NCI-H2029 treated with DMSO at 0.1 percent for 48 hours (cell line): ENCODE measurements around the gene PRKACB.
"Not testable (repeated sequence)": the region's sequence is repeated elsewhere in the genome, so short reads cannot be mapped to it uniquely, and the experiment has no call there.

Source experiments
- DNase-seq: peaks from one replicate; lab custom pipeline; 2025; lab: John Stamatoyannopoulos, UW

PRKACB gene

GRCh38 chr1:84223751-84224432 lies 79.8 kb downstream of the PRKACB start:
- no peak for DNase-seq

- no peak for DNase-seq
These were observed 80.8 kb downstream of the PRKACB start for GRCh38 chr1:84224905-84225304.

GRCh38 chr1:84225646-84226045 lies 81.6 kb downstream of the PRKACB start:
- no peak for DNase-seq

DNA sequence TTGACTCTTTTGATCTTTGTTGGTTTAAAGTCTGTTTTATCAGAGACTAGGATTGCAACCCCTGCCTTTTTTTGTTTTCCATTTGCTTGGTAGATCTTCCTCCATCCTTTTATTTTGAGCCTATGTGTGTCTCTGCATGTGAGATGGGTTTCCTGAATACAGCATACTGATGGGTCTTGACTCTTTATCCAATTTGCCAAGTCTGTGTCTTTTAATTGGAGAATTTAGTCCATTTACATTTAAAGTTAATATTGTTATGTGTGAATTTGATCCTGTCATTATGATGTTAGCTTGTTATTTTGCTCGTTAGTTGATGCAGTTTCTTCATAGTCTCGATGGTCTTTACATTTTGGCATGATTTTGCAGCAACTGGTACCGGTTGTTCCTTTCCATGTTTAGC lies 88.6 kb downstream of the PRKACB start:
- DNase-seq = not testable (repeated sequence)

DNA sequence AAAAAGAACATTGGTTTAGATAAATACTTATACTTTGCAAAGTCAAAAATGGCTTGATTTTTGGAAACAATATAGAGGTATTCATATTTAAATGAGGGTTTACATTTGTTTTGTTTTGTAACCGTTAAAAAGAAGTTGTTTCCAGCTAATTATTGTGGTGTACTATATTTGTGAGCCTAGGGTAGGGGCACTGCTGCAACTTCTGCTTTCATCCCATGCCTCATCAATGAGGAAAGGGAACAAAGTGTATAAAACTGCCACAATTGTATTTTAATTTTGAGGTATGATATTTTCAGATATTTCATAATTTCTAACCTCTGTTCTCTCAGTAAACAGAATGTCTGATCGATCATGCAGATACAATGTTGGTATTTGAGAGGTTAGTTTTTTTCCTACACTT lies 92.2 kb downstream of the PRKACB start:
- no peak for DNase-seq

DNA sequence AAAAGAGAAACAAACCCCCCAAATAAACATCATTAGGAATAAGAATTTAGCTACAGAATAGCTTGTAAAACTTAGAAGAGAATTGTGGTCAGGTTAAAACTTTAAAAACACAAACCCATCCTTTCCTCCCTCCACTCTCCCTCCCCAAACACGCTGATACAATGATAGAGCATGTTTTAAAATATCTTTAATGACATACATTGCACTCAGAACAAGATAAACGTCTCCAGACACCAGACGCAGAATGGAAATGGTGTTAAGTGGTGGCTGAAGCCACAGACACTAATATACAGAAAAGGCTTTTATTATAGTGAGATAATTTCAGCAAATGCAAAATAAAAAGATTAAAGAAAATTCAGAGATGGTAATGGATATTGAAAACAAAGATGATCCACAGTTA lies 98.6 kb downstream of the PRKACB start:
- DNase-seq = no peak

GRCh38 chr1:84245563-84245962 lies 101.5 kb downstream of the PRKACB start:
- no peak for DNase-seq

- no peak for DNase-seq
These were observed 102.1 kb downstream of the PRKACB start for GRCh38 chr1:84246213-84246612.

- DNase-seq = no peak
These were observed 103.6 kb downstream of the PRKACB start for GRCh38 chr1:84247425-84248220.

DNA sequence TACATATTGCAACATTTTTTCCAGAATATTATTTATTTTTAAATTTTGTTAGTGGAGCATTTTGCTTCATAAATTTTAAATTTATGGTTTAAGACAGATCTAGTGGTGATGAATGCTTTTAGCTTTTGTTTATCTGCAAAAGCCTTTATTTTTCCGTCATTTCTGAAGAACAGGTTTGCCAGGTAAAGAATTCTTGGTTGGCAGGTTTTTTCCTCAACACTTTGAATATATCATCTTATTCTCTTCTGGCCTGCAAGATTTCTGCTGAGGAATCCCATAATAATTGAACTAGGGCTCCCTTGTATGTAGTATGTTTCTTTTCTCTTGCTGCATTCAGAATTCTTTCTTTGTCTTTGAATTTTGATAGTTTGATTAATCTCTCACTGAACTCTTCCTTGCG lies 106.6 kb downstream of the PRKACB start:
- no peak for DNase-seq

DNA sequence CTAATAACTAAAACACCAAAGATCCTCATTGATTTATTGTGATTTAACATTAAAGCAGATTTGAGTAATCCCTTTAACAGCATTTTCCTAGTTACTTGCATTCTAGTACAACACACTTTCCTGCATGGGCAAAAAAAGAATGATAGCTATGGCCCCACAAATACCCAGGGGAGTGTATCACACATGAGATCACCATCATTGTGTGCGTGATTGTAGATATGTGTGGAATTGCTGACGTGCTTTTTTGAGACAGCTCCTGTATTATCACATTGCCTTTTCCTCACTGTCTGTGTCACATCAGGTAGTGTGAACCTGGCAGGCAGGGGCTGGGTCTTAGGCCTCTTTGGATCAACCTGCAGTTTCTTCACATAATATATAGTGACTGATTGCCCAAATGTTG lies 109.0 kb downstream of the PRKACB start:
- no peak for DNase-seq

DNA sequence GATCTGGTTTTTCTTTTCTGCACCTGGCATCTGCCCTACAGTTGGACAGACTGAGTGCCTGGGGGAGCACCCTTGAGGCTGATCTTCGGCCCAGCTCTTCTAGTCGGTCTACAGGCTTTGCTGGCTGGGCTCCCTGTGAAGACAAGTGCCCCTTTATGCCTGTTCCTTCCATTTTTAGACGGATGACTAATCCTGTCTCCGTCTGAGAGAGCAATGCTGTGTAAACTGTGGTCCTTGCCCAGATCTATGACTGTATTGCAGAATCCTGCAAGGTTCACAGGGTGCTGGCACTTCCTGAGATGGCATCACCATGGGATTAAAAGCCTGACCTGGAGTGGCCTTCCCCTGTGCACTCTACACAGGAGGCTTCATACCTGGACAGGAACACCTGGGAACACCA lies 109.8 kb downstream of the PRKACB start:
- peak; percentile 88 for DNase-seq

GRCh38 chr1:84254703-84255238 lies 110.7 kb downstream of the PRKACB start:
- no peak for DNase-seq

DNA sequence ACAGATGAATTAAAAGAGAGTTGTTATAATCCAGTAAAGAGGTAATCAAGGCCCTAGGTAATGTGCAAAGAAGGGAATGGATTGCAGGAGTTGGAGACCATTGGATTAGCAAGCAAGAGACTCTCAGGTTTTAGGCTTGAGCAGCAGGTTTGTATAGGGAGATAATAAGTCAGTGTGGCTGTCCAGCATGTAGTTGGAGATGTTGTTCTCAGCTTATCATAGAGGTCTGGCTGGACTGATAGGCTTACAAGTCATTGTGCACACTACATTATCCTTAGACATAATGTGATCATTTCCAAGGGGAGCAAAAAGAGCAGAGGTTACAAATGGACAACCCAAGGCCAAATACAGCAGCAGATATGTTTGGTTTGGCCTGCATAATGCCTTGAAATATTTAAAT lies 111.5 kb downstream of the PRKACB start:
- no peak for DNase-seq

DNA sequence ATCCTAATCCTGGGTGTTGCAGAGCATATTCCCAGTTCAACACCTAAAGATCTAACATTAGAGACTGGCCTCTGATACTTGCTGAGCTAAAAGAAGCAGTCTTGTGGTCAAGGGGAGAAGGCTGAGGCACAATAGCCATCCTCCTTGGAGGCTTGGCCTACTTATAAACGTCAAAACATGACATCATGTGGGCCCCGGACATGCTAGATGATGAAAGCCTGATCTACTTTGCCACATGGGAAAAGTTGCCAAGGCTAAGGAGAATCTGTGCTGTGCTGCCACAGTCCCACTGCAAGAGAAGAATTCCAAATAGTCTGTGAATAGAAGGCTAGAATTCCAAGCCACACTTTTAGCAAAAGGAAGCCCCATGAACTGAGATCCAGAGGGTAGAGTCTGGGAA lies 113.5 kb downstream of the PRKACB start:
- DNase-seq = no peak

DNA sequence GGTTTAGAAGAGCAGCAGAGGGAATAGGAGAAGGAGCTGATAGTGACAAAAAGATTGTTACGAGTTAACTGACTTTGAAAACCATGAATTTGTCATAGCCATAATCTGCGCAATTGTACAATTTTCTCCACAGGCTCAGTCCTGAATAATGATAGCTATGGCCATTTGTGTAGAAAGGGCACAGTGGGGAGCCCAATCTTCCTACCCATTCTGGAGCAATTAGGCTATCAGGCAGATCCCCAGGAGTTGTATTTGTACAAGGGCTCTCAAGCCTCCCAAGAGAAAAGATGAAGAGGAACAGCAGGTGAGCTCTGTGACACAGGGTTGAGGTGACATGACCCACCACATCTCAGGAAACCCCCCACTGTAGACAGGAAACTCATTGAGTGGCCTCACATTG lies 115.3 kb downstream of the PRKACB start:
- DNase-seq = no peak

DNA sequence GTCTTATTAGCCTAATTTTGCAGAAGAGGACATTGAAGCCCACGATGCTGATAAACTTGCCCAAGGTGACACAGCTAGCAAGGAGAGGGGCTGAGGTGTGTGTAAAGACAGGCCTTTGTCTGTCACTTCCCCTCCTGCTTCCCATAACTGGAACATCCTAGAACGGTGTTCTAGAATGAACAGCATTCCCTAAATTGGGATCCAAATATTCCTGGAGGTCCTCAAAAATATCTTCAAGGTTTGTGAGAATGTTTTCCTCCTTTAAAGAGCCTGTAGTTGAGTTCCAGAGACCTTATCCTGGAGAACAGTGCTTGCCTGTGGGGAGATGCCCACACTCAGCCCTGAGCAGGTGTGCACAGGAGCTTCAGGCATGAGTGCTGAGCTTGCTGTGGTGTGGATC lies 115.9 kb downstream of the PRKACB start:
- peak; percentile 65 for DNase-seq

GRCh38 chr1:84260852-84261518 lies 116.9 kb downstream of the PRKACB start:
- DNase-seq = peak; percentile 94

DNA sequence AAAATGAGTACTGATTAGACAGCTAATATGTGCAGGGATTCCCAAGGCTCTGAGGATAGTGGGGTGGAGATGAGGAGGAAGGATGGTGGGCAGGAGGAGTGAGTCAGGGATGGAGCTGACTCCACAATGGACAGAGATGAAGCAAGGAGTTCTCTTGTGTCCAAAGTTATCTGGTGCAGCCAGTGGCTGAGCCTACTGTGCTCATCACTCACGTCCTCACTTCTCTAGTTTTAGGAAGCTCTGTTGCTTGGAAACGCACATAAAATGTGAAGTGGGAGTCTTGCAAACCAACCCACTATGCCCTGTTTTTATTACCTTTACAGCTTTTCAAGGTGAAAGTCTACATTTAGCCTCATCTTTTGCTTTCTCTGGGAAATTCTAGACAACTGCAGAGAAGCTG lies 120.9 kb downstream of the PRKACB start:
- no peak for DNase-seq

DNA sequence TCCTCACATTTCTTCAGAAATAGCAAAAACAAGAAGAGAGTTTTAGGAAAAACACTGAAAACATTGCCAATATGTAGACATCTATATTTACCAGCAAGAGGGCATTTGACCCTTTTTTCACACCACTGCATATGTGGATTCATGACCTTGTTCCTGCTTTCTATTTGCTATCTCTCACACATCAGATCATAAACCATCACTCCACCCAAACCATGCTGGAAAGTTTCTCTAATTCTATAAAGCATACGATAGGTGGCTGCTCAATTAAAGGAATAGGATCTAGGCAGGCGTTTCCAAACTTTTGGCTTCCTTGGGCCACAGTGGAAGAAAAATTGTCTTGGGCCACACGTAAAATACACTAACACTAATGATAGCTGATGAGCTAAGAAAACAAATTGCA lies 121.8 kb downstream of the PRKACB start:
- no peak for DNase-seq

GRCh38 chr1:84266748-84267147 lies 122.7 kb downstream of the PRKACB start:
- DNase-seq = no peak

- no peak for DNase-seq
These were observed 123.4 kb downstream of the PRKACB start for GRCh38 chr1:84267476-84267875.

DNA sequence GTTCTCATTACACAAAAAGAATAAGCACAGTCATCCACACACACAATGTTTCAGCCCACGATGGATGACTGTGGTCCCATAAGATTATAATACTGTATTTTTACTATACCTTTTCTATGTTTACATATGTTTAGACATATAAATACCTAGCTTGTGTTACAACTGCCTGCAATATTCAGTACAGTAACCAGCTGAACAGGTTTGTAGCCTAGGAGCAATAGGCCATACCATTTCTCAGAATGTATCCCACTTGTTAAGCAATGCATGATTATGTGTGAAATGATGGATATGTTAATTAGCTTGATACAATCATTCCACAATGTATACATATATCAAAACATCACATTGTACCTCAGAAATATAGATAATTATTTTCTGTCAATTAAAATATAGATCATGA lies 124.3 kb downstream of the PRKACB start:
- no peak for DNase-seq
